OCI-LY7 (cell line): ENCODE data around the gene SNAI3. TPM values are rescaled to one million over a fixed set of nuclear protein-coding genes. Genes with fewer than 3 reads are reported as not detected.
A peak's percentile ranks its signal among the peaks of the same experiment; 100 is the strongest.

Experiments used
- BruUV-seq: library from RNA; stranded (reverse); fragments of 400-500 nt; replicated peaks from 2 replicates; lab custom pipeline; 2021; lab: Mats Ljungman, UMichigan
- CTCF ChIA-PET: fragments of 300-600 bp; sonication (Branson Sonifier 250); formaldehyde crosslinking; loops from one replicate; lab custom pipeline; 2022; ENCODE audit warnings: antibody characterized with exemption; ENCODE audit not compliant: unreplicated experiment; lab: Charles Lee
- POLR2A ChIA-PET: fragments of 300-600 bp; sonication (Branson Sonifier 250); formaldehyde crosslinking; loops from one replicate; lab custom pipeline; 2022; ENCODE audit warnings: antibody characterized with exemption; lab: Charles Lee
- DNase-seq: peaks from one replicate; pipeline ENCODE4 v3.0.0-alpha.2; 2015; ENCODE audit warnings: low spot score
- H2AFZ ChIP-seq: fragments of 200-600 bp; sonication (generic), shearing (Covaris generic); 2 replicates; pipeline ENCODE4 v1.6.1; 2014; ENCODE audit warnings: mild to moderate bottlenecking, antibody characterized with exemption, low read length, moderate library complexity
- H3K27ac ChIP-seq: fragments of 200-600 bp; sonication (generic); 2 replicates; pipeline ENCODE4 v1.5.1; 2014; ENCODE audit warnings: mixed run types, low read depth, mild to moderate bottlenecking, moderate library complexity, low read length, inconsistent platforms; ENCODE audit not compliant: poor library complexity, severe bottlenecking
- H3K36me3 ChIP-seq: fragments of 200-600 bp; sonication (generic); 2 replicates; pipeline ENCODE4 v1.6.1; 2014; ENCODE audit warnings: mild to moderate bottlenecking, antibody characterized with exemption, low read length, moderate library complexity, mixed read lengths; ENCODE audit not compliant: insufficient read depth
- H3K4me1 ChIP-seq: fragments of 200-600 bp; sonication (generic); 2 replicates; pipeline ENCODE4 v1.5.1; 2014; ENCODE audit warnings: mild to moderate bottlenecking, low read length; ENCODE audit not compliant: insufficient read depth, poor library complexity, severe bottlenecking
- H3K4me2 ChIP-seq: fragments of 200-600 bp; sonication (generic); 2 replicates; pipeline ENCODE4 v1.6.1; 2014; ENCODE audit warnings: mild to moderate bottlenecking, low read length
- H3K4me3 ChIP-seq: fragments of 200-600 bp; sonication (generic); 2 replicates; pipeline ENCODE4 v1.5.1; 2014; ENCODE audit warnings: mild to moderate bottlenecking, low read depth, low read length; ENCODE audit not compliant: poor library complexity, severe bottlenecking
- H3K79me2 ChIP-seq: fragments of 200-600 bp; sonication (generic); 2 replicates; pipeline ENCODE4 v1.6.1; 2016; ENCODE audit warnings: low read depth, mild to moderate bottlenecking, low read length, moderate library complexity, mixed read lengths; ENCODE audit not compliant: insufficient read depth
- H3K9me2 ChIP-seq: fragments of 200-600 bp; sonication (generic); 2 replicates; pipeline ENCODE4 v1.6.1; 2016; ENCODE audit warnings: mild to moderate bottlenecking, low read length, mixed read lengths; ENCODE audit not compliant: insufficient read depth
- H3K9me3 ChIP-seq: fragments of 200-600 bp; sonication (generic); 2 replicates; pipeline ENCODE4 v1.6.1; 2014; ENCODE audit warnings: mild to moderate bottlenecking, mixed run types, low read length, mixed read lengths
- H4K20me1 ChIP-seq: fragments of 200-600 bp; sonication (generic); 2 replicates; pipeline ENCODE4 v1.6.1; 2014; ENCODE audit warnings: mild to moderate bottlenecking, antibody characterized with exemption, low read length, moderate library complexity, mixed read lengths; ENCODE audit not compliant: insufficient read depth
- EZH2phosphoT487 ChIP-seq: fragments of 200-600 bp; sonication (generic); IDR thresholded peaks from 2 replicates; pipeline ENCODE4 v1.6.1; 2018; ENCODE audit warnings: low read depth, borderline replicate concordance, mild to moderate bottlenecking, mixed run types, antibody characterized with exemption, low read length, moderate library complexity, mixed read lengths
- intact Hi-C: fragments of 100-400 bp; cut with micrococcal nuclease; formaldehyde crosslinking; loops from one replicate; pipeline ENCODE4 v1.10.0; 2022; ENCODE audit not compliant: unreplicated experiment
- total RNA-seq, 2 experiments: library from RNA; depleted of rRNA in 1 of 2; stranded (reverse); fragments of >200 nt in 1 of 2; shearing (Covaris generic) in 1 of 2; gene quantifications; 2 replicates each; pipeline ENCODE4 v1.2.3, GENCODE V29; 2014 to 2022
- TF ChIP-seq, protein P1 (sequence below): fragments of 200-600 bp; sonication (generic); conservative IDR thresholded peaks from 2 replicates; pipeline ENCODE4 v1.5.1; 2014; ENCODE audit warnings: mild to moderate bottlenecking, antibody characterized with exemption, low read length, moderate library complexity, mixed read lengths

SNAI3 gene
- total RNA-seq, 2 experiments from 2014 or later, result 3.1 to 3.3 TPM

DNA sequence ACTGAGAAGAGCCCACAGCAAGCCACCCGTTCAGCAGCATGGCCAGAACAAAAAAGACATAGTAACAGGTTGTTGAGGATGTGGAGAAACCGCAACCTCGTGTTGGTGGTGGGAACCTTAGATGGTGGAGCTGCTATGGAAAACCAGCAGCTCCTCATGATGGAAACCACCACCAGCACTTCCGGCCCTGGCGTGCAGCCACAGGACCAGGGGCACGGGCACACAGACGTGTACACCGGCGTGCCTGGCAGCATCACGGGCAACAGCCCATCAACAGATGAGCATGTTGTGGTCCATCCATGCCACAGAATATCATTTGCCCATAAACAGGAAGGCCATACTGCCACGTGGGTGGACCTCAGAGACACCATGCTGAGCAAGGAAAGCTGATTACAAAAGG lies 31.9 kb upstream of the SNAI3 start:
- CTCF ChIA-PET, result no interaction called here
- Histone ChIP-seq H3K4me1 (no peaks in the 10 kb centered on the region), H4K20me1 (no peaks in the 10 kb centered on the region), H3K9me3 (no peaks in the 10 kb centered on the region), H3K79me2 (no peaks in the 10 kb centered on the region), H2AFZ (no peak overlapping the region), H3K36me3 (peaks cover 97% of the 10 kb centered on the region), H3K4me3 (no peak overlapping the region), H3K27ac (no peak overlapping the region), H3K4me2 (no peak overlapping the region), H3K9me2 (no peaks in the 10 kb centered on the region)
- no peak for DNase-seq
- POLR2A ChIA-PET, result no interaction called here
- BruUV-seq, result TSS peak; percentile 59
- TF ChIP-seq, protein P1, sequence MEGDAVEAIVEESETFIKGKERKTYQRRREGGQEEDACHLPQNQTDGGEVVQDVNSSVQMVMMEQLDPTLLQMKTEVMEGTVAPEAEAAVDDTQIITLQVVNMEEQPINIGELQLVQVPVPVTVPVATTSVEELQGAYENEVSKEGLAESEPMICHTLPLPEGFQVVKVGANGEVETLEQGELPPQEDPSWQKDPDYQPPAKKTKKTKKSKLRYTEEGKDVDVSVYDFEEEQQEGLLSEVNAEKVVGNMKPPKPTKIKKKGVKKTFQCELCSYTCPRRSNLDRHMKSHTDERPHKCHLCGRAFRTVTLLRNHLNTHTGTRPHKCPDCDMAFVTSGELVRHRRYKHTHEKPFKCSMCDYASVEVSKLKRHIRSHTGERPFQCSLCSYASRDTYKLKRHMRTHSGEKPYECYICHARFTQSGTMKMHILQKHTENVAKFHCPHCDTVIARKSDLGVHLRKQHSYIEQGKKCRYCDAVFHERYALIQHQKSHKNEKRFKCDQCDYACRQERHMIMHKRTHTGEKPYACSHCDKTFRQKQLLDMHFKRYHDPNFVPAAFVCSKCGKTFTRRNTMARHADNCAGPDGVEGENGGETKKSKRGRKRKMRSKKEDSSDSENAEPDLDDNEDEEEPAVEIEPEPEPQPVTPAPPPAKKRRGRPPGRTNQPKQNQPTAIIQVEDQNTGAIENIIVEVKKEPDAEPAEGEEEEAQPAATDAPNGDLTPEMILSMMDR, result no peak
- intact Hi-C loops, result no loop called here

DNA sequence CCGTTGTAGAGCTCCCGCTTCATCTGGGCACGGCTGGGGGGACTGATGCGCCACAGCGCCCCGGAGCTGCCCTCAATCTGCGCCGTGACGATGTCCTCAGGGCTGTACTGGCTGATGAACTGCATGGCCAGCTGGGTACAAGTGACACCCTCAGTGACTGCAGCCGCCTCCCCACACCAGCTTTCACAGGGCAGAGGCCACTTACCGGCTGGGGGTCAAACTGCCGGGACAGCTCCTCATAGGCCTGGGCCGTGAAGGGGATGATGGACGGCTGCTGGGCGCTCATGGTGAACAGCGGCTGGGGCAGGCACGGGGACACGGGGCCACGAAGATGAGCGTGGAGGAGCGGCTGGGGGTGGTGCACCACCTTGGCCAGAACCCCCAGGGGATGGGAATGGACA lies 30.3 kb upstream of the SNAI3 start:
- DNase-seq, result no peak
- BruUV-seq, result no TSS peak
- H3K4me2 ChIP-seq, result no peak overlapping the region
- peaks cover 84% of the 10 kb centered on the region for H3K36me3 ChIP-seq
- no peak overlapping the region for H3K4me3 ChIP-seq
- TF ChIP-seq, protein P1, result no peak
- no peak for TF ChIP-seq EZH2phosphoT487
- no peak overlapping the region for H2AFZ ChIP-seq
- H3K27ac ChIP-seq, result no peak overlapping the region
- POLR2A ChIA-PET, result no interaction called here
- CTCF ChIA-PET, result no interaction called here
- H3K9me2 ChIP-seq, result no peaks in the 10 kb centered on the region
- H4K20me1 ChIP-seq, result no peaks in the 10 kb centered on the region
- no peaks in the 10 kb centered on the region for H3K9me3 ChIP-seq
- intact Hi-C loops, result no loop called here
- H3K79me2 ChIP-seq, result no peaks in the 10 kb centered on the region
- H3K4me1 ChIP-seq, result no peaks in the 10 kb centered on the region

DNA sequence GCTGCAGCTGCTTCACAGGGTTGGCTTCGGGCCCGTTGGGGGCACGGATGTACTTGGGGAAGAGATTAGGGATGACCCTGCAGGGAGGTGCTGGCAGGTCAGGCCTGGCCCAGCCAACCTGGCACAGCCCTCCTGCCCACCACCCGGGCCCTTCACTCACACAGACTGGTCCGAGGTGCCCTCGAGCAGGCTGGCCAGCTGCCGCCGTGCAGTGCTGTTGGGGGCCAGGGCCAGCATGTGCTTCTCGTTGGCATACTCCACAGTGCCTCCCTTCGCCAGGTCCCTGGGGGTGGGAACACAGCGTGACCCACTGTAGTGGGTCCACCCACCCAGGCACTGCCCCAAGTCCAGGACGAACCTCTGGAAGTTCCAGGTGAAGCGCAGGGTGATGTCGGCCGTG lies 29.9 kb upstream of the SNAI3 start:
- Histone ChIP-seq H4K20me1 (no peaks in the 10 kb centered on the region), H3K4me1 (no peaks in the 10 kb centered on the region)
- BruUV-seq, result no TSS peak

More for the DNA sequence above, 29.9 kb upstream of the SNAI3 start:
- Histone ChIP-seq H3K9me2 (no peaks in the 10 kb centered on the region), H2AFZ (no peak overlapping the region), H3K79me2 (no peaks in the 10 kb centered on the region), H3K4me3 (no peak overlapping the region), H3K9me3 (no peaks in the 10 kb centered on the region), H3K4me2 (no peak overlapping the region), H3K36me3 (peaks cover 80% of the 10 kb centered on the region), H3K27ac (no peak overlapping the region)
- intact Hi-C loops, result no loop called here
- no peak for DNase-seq
- ChIA-PET CTCF (no interaction called here), POLR2A (no interaction called here)
- no peak for TF ChIP-seq EZH2phosphoT487
- TF ChIP-seq, protein P1, result no peak
